Measurements from ENCODE around the gene PTPRD.

PTPRD gene

DNA sequence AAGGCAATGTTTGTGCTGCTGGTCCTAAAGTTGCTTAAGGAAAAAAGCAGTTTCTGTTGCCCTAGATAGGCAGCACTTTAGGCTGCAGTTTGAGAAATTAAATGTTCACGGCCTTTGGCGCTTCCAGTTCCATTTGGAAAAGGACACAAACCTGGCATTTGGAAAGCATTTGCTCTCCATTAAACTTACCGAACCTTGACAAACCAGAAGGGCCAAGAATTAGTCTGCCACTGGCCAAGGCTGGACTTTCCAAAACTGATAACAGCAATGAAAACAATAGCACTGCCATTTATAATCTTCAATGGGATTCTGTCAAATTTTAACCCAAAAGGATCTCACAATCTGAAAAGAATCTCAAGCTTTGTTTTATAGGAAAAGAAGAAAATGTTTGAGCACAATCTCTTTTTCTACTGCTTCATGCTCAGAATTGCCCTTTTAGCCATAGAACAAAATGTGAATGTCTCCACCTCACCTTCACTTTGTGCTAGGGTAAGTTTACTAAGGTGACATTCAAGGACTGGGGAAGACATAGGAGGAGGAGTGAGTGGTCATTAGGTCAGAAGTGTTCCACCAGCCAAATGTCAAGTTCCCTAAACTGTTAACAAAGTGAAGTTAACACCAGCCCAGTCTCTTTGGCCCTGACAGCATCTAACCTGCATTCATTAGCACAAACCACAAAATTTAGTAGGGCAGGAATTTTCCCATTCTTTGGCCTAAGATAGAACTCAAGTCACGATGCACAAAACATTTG, 2229.8 kb downstream of the PTPRD start:
- no peaks in the 10 kb centered on the region for H3K9me3 Mint-ChIP-seq
- H3K27ac Mint-ChIP-seq = no peak overlapping the region
- no peaks in the 10 kb centered on the region for H3K36me3 Mint-ChIP-seq (ENCODE audit: low read depth)
- H3K4me1 Mint-ChIP-seq (ENCODE audit: low read depth) = no peaks in the 10 kb centered on the region
- no peak overlapping the region for H3K4me3 Mint-ChIP-seq
- H3K27me3 Mint-ChIP-seq = peaks cover 3% of the 10 kb centered on the region

DNA sequence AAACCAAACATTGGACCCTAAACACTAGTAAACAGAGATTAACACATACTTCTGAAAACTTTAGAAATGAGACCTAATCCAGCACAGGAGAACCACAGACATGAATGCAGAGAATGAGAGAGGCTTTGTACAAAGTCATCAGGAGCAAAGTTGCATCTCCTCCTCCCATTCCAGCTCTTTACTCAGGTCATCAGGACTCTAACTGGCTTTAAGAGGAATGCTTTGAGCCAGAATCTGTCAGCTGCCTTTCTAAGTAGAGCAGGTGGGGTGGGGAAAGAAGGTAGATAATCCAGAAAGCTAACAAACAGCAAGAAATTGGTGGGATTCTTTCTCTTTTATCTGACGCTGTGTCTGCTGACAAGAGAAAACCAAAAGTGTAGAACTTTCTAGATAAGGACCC, 2230.5 kb downstream of the PTPRD start:
- no peaks in the 10 kb centered on the region for H3K9me3 Mint-ChIP-seq
- no peaks in the 10 kb centered on the region for H3K4me1 Mint-ChIP-seq (ENCODE audit: low read depth)
- H3K36me3 Mint-ChIP-seq (ENCODE audit: low read depth) = no peaks in the 10 kb centered on the region
- no peak overlapping the region for H3K4me3 Mint-ChIP-seq
- peaks cover 3% of the 10 kb centered on the region for H3K27me3 Mint-ChIP-seq
- no peak overlapping the region for H3K27ac Mint-ChIP-seq

DNA sequence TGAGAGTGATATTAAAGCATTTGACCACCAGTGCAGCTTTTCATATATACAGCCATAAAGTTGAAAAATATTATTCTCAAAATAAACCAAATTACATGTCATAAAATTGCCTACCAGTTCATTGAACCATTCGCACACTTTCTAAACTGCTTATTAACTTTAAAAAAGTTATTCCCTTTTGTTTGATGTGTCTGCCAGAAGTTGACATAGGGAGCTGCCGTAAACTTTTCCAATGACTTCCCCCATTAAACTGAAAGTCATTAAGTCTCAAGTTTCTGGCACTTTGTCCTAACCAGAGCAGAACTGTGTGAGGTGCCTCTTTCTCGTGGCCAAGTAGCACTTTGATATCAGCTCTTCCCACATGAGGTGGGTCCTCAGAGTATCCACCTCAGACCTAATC, 2231.2 kb downstream of the PTPRD start:
- Mint-ChIP-seq H3K36me3 (ENCODE audit: low read depth) (no peaks in the 10 kb centered on the region), H3K9me3 (no peaks in the 10 kb centered on the region), H3K27ac (no peak overlapping the region), H3K4me3 (no peak overlapping the region), H3K4me1 (ENCODE audit: low read depth) (no peaks in the 10 kb centered on the region), H3K27me3 (peaks cover 3% of the 10 kb centered on the region)

GRCh38 chr9:8374471-8374870, 2238.3 kb downstream of the PTPRD start:
- Mint-ChIP-seq H3K27ac (no peak overlapping the region), H3K36me3 (ENCODE audit: low read depth) (no peaks in the 10 kb centered on the region), H3K27me3 (no peaks in the 10 kb centered on the region), H3K9me3 (no peaks in the 10 kb centered on the region), H3K4me3 (no peak overlapping the region), H3K4me1 (ENCODE audit: low read depth) (no peaks in the 10 kb centered on the region)

GRCh38 chr9:8371686-8372085, 2241.1 kb downstream of the PTPRD start:
- Mint-ChIP-seq H3K36me3 (ENCODE audit: low read depth) (no peaks in the 10 kb centered on the region), H3K27ac (no peak overlapping the region), H3K4me3 (no peak overlapping the region), H3K4me1 (ENCODE audit: low read depth) (peaks cover under 1% of the 10 kb centered on the region), H3K27me3 (no peaks in the 10 kb centered on the region), H3K9me3 (no peaks in the 10 kb centered on the region)

- H3K4me3 Mint-ChIP-seq = no peak overlapping the region
- H3K36me3 Mint-ChIP-seq (ENCODE audit: low read depth) = no peaks in the 10 kb centered on the region
- H3K27me3 Mint-ChIP-seq = no peaks in the 10 kb centered on the region
- H3K27ac Mint-ChIP-seq = peak overlapping the region; percentile 81
- peaks cover 22% of the 10 kb centered on the region for H3K4me1 Mint-ChIP-seq (ENCODE audit: low read depth)
- H3K9me3 Mint-ChIP-seq = no peaks in the 10 kb centered on the region
Observed at GRCh38 chr9:8366161-8366926, 2246.5 kb downstream of the PTPRD start.

DNA sequence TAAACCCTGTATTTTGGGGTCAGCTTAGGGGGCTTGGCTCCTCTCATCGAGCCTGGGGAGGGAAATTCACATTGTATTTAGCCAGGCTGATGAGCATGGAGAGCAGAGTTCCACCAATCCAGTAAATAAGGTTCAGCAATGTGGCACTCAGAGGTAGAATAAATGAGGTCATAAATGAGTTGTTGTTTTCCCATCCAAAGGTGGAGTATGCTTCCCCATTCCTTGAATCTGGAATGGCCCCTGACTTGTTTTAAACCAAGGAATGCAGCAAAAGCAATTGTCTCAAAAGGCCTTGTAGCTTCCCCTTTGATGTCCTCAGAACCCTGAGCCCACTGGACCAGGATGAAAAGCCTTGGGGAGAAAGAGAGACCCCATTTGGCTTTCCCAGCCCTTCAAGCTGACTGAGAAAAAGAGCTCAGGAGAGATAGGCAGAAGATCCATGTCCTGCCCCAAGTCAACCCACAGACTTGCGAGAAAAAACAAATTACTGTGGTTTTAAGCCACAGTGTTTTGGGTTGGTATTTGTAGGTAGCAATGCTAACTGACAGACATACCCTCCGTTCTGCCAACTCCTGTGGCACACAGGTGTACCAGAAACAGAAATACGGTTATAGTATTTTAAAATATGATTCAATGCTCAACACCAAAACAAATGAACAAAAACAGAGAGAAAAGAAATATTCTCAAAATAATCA, 2247.2 kb downstream of the PTPRD start:
- Mint-ChIP-seq H3K36me3 (ENCODE audit: low read depth) (no peaks in the 10 kb centered on the region), H3K4me1 (ENCODE audit: low read depth) (peaks cover 22% of the 10 kb centered on the region), H3K27me3 (no peaks in the 10 kb centered on the region), H3K9me3 (no peaks in the 10 kb centered on the region), H3K27ac (peak overlapping the region; percentile 81), H3K4me3 (no peak overlapping the region)

GRCh38 chr9:8365029-8365428, 2247.8 kb downstream of the PTPRD start:
- no peak overlapping the region for H3K27ac Mint-ChIP-seq
- H3K27me3 Mint-ChIP-seq = no peaks in the 10 kb centered on the region
- H3K9me3 Mint-ChIP-seq = no peaks in the 10 kb centered on the region
- no peaks in the 10 kb centered on the region for H3K36me3 Mint-ChIP-seq (ENCODE audit: low read depth)
- peaks cover 22% of the 10 kb centered on the region for H3K4me1 Mint-ChIP-seq (ENCODE audit: low read depth)
- H3K4me3 Mint-ChIP-seq = no peak overlapping the region

- no peaks in the 10 kb centered on the region for H3K9me3 Mint-ChIP-seq
- peaks cover 4% of the 10 kb centered on the region for H3K27me3 Mint-ChIP-seq
- no peak overlapping the region for H3K4me3 Mint-ChIP-seq
- H3K27ac Mint-ChIP-seq = no peak overlapping the region
- H3K36me3 Mint-ChIP-seq (ENCODE audit: low read depth) = no peaks in the 10 kb centered on the region
- peaks cover 22% of the 10 kb centered on the region for H3K4me1 Mint-ChIP-seq (ENCODE audit: low read depth)
Observed at GRCh38 chr9:8364026-8364752, 2248.6 kb downstream of the PTPRD start.

DNA sequence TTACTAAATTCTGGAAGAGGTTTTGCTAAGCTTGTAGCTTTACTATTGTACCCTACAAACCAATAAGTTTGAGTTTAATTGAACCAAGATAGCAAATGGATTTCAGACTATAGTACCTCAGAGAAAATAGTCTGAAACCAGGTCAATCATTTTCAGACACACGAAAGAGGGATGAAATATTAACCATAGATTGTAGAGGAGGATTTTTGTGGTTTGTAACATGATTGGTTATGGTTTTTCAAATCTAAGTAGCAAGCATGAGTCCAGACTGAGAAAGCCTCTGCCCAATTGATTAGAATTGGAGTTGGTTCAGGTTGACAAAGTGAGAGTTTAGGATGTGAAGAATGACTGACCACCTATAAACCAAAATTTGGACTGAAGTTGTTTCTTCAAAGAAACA, 2250.6 kb downstream of the PTPRD start:
- Mint-ChIP-seq H3K4me3 (no peak overlapping the region), H3K4me1 (ENCODE audit: low read depth) (peaks cover 22% of the 10 kb centered on the region), H3K36me3 (ENCODE audit: low read depth) (no peaks in the 10 kb centered on the region), H3K27me3 (peaks cover 4% of the 10 kb centered on the region), H3K27ac (no peak overlapping the region), H3K9me3 (no peaks in the 10 kb centered on the region)

GRCh38 chr9:8361364-8361763, 2251.4 kb downstream of the PTPRD start:
- H3K27ac Mint-ChIP-seq = no peak overlapping the region

GRCh38 chr9:8356406-8356805, 2256.4 kb downstream of the PTPRD start:
- no peaks in the 10 kb centered on the region for H3K4me1 Mint-ChIP-seq (ENCODE audit: low read depth)
- no peaks in the 10 kb centered on the region for H3K36me3 Mint-ChIP-seq (ENCODE audit: low read depth)
- H3K27ac Mint-ChIP-seq = no peak overlapping the region
- H3K27me3 Mint-ChIP-seq = peaks cover 4% of the 10 kb centered on the region
- H3K4me3 Mint-ChIP-seq = no peak overlapping the region
- H3K9me3 Mint-ChIP-seq = no peaks in the 10 kb centered on the region

More at GRCh38 chr9:8361364-8361763, 2251.4 kb downstream of the PTPRD start:
- Mint-ChIP-seq H3K4me3 (no peak overlapping the region), H3K27me3 (peaks cover 4% of the 10 kb centered on the region), H3K36me3 (ENCODE audit: low read depth) (no peaks in the 10 kb centered on the region), H3K9me3 (no peaks in the 10 kb centered on the region), H3K4me1 (ENCODE audit: low read depth) (peaks cover 19% of the 10 kb centered on the region)

DNA sequence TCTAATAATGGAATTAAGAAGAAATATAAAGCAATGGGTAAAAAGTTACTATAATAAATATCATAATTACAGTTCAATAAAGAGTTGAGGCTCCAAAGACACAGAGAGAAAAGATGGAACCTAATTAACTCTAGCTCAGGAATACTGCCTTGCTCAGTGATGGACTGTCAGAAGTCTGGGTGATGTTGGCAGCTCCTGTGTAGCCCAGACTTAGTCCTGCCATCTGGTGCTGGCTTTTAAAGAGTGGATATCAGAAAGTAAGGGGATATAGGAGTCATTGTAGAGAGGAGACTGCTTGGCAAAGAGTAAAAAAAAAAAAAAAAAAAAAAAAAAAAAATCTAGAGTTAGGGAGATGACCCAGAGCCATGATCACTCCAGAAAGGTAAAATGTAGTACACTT, 2261.4 kb downstream of the PTPRD start:
- H3K4me1 Mint-ChIP-seq (ENCODE audit: low read depth) = no peaks in the 10 kb centered on the region
- no peaks in the 10 kb centered on the region for H3K9me3 Mint-ChIP-seq
- H3K27ac Mint-ChIP-seq = no peak overlapping the region
- no peak overlapping the region for H3K4me3 Mint-ChIP-seq
- H3K36me3 Mint-ChIP-seq (ENCODE audit: low read depth) = no peaks in the 10 kb centered on the region
- no peaks in the 10 kb centered on the region for H3K27me3 Mint-ChIP-seq

DNA sequence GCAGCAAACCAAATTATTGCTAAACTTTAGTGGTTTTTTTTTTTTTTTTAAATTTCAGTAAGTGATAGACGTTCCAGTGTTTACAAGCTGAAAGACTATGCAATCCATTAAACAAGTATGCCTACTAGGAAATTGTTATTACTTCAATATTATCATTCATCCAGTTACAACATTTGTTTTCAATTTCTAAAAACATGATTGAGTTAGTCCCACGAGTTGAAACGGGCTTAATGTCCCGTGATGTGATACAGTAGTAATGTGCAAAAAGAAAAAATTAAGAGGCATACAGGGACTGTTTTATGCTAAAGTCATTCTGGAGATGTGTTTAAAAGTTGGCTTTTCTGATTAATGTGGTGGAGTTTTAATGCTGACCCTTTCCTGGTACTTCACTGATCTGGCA, 2262.9 kb downstream of the PTPRD start:
- Mint-ChIP-seq H3K27ac (no peak overlapping the region), H3K9me3 (no peaks in the 10 kb centered on the region), H3K4me1 (ENCODE audit: low read depth) (no peaks in the 10 kb centered on the region), H3K4me3 (no peak overlapping the region), H3K27me3 (no peaks in the 10 kb centered on the region), H3K36me3 (ENCODE audit: low read depth) (no peaks in the 10 kb centered on the region)

DNA sequence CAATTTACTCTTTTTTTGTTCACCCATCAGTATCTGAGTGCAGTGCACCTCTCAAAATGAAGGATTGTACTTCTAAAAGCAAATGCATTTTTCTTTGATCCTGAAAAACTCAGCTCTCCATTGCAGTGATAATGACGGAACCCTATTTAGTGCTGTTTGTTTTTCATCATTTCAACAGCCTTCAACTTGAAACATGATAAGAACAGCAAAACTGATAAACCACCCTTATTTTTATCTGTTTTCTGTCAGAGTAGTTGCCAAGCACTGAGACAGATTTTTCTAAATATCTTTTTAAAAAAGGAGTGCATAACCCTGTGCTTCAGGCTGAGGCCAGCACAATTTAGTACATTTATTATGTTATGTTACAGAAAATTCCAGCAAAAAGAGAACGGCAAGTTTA, 2263.4 kb downstream of the PTPRD start:
- Mint-ChIP-seq H3K27me3 (no peaks in the 10 kb centered on the region), H3K9me3 (no peaks in the 10 kb centered on the region), H3K4me3 (no peak overlapping the region), H3K4me1 (ENCODE audit: low read depth) (no peaks in the 10 kb centered on the region), H3K27ac (no peak overlapping the region), H3K36me3 (ENCODE audit: low read depth) (no peaks in the 10 kb centered on the region)
